Lung microvascular endothelial cell (primary cell): ENCODE measurements around the gene TNIP2. TPM values are rescaled to one million over a fixed set of nuclear protein-coding genes. Genes with fewer than 3 reads are reported as not detected.

Experiments
- DNase-seq, 2 donors: peaks; one replicate each; pipeline versions ENCODE4 v3.0.0 to v3.0.0-alpha.2; 2010; ENCODE audit warnings: low read depth in 2 of 2
- total RNA-seq: library from RNA; depleted of rRNA; stranded (reverse); fragments of >200 nt; gene quantifications from 2 replicates; pipeline ENCODE4 v1.2.1, GENCODE V29; 2014

Gene TNIP2, protein sequence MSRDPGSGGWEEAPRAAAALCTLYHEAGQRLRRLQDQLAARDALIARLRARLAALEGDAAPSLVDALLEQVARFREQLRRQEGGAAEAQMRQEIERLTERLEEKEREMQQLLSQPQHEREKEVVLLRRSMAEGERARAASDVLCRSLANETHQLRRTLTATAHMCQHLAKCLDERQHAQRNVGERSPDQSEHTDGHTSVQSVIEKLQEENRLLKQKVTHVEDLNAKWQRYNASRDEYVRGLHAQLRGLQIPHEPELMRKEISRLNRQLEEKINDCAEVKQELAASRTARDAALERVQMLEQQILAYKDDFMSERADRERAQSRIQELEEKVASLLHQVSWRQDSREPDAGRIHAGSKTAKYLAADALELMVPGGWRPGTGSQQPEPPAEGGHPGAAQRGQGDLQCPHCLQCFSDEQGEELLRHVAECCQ
- total RNA-seq: 58.4 and 70.6 TPM in 2 replicates

DNA sequence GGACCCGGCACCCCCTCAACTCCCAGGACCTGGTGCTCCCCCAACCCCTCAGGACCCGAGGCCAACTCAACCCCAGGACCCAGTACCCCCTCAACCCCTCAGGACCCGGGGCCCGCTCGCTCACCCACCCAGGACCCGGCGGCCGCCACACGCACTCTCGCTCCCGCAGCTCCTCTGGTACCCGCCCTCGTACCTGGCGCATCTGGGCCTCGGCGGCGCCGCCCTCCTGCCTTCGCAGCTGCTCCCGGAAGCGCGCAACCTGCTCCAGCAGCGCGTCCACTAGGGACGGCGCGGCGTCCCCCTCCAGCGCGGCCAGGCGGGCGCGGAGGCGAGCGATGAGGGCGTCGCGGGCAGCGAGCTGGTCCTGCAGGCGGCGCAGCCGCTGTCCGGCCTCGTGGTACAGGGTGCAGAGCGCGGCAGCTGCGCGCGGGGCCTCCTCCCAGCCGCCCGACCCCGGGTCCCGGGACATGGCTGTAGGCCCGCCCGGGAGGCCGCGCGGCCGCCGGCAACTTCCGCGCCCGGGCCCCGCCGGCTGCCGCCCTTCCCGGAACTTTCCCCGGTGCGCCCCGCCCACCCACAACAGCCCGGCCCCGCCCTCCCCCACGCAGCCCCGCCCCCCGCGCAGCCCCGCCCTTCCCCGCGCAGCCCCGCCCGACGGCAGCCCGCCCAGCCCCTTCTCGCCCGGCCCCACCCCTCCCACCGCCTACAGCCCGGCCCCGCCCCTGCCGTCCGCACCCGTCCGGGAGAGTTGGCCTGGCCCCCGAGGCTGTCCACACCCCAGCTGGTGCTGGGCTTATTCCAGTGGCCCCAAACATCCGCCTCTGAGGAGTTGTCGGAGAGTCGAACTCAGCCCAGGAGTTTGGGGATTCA is at the start of gene TNIP2:
TSS of gene TNIP2 (minus strand) at position 516 of the 870 bp plus-strand sequence. CDS start at position 469, 47 bp downstream.
- DNase-seq: peak; percentile 83 to 86

DNA sequence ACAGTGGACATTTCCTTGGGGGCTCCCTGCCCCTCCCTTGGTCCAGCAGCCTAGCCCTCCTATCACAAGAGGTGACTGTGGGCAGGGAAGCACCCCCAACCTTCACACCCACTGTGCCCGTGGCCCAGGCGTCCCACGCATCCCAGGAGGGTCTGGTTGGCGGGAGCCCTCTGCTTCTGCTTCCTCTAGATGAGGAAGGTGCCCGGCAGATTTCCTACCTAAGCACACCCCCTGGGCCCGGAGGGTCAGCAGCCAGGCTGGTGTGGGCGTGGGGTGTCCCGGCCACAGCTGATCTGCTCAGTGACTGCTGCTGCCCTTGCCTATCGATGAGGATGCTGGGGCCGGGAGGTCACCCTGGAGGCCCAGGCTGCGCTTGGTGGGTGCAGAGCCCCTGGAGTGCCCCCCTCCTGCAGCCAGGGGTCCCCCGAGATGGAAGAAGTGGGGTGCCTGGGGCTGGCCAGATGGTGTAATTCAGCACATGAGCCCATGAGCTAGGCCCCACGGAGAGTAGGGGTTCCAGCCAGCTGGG is 48.9 kb upstream of the TNIP2 start:
- DNase-seq: no peak

DNA sequence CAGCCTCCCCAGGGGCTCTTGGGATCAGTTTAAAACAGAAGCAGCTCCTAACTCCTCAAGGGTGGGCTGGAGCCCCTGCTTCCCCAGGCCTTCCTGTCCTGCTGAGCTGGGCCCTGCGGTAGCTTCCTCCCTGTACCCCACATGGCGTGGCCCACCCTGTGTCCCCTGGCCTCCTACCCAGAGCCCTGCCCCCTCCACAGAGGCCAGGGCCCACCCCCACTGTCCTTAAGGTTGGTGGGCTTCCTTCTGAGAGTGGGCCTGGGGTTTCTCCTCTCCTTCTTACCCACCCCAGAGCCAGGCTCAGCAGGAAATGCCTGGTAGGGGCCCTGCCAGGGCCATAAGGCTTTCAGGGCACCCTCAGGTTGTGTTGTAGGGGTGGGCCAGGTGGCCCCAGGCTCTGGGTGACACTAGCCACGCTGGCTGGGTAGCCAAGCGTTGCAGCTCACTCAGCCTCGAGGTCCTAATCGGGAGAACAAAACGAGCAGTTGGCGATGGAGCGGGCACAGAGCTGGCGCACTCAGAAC is 48.4 kb upstream of the TNIP2 start:
- DNase-seq: no peak

DNA sequence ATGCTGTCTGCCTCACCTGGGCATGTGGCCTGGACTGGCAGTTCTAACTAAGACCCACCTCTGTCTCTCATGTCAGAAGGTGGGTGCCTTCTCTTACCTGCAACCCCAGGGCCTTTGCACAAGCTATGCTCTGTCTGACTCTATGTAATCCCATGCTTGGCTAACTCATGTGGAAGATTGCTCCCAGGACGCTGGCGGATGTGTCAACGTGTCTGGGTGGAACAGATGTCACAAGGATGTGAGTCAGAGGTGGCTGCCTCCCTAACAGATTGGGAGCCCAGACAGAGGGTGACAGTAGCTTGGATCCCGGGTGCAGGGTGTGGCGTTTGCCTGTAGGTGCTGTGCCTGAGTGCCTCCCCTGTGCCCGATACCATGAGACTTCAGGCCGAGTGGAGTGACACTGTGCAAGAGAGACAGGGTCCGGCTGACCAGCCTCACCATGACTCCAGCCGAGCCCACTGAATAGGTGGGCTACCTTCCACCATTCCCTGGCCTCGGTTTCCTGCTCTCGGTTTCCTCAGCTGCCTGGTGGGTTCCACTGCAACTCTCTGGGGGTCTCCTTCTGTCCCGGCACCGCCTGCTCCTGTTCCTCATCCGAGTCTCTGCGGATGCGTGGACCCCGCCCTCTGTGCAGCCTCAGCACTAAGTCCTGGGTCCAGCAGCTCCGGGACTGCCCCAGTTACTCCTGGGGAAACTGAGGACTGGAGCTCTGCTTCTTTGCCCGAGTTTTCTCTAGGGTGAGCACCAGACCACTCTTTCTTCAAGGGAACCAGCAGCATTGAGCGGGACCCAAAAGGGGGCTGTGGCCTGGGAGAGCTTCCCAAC is 47.7 kb upstream of the TNIP2 start:
- DNase-seq: peak in 1 of 2 donors; percentile 33

DNA sequence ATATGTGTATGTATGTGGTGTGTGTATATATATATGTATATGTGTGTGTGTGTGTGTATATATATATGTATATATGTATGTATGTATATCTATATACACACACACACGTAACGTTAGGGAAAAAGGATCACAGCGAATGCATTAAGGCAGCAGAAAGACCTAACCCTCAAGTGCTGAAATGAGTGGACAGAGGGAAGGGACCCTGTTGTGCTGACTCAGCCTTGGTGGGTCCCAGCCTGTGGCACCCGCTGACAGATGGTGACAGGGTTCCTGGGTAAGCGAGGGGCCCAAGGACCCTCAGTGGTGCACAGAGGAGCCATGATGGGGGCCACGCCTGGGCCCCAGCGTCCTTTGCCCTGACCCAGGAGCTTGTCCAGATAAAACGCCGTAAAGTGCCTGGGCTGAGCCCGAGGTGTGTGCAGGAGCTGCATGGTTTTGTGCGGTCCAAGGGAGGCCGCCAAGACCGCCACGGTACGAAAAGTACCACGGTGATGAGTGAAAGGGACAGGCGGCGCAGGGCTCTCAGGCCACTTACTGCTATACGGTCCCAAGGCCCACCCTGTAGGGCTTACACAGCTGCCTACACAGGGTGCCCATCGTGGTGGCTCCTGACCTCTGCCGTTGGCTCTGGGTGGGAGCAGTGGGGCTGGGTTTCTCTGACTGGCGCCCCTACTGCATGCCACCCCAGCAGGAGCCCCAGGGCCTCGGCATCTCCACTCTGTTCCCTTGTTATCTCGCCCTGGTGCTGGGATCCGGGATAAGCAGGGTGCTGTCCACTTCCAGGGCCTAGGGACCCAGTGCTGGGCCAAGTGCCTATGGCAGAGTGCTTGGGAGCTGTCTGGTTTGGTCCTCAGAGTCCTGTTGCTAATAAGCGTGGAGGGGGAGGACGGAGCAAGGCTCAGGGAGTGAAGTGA is 46.7 kb upstream of the TNIP2 start:
- DNase-seq: no peak

DNA sequence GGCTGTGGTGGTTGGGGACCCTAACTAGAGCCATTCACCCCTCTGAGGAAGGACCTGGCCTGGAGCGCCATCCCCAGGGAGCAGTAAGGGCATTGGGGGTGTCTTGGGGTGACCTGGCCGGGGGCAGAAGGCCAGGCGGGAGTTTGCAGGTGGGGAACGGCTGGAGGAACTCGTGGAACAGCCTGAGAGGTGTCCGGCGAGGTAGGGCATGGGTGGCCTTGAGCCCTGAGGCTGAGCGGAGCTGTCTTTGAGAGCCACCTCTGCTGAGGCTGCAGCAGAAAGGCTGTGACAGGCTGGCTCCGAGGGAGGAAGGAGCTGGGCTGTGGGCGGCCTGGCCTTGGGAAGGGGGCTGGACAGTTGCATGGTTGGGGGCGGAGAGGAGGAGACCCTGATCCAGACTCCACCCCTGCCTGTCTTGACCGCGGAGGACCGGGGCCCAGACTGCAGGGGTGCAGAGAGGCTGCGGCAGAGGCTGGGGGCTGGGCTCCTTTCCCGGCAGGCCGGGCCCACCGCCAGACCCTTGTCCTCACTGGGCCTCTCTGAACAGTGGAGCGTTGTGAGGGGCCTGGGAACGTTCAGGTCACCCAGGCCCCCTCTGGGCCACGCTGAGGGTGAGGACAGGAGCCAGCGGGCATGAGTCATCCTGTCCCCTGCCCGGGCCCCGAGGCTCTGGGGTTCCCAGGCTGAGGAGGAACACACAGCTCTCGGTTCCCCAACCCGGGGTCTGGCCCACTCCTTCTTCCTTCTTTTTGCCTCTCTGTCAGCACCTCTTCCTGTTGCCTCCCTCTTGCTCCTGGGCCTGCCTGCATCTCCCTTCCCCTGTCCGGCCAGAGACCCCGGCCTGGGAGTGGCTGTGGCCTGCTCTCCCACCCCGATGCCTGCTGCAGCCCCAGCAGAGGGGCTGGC is 44.8 kb upstream of the TNIP2 start:
- peak in 1 of 2 donors; percentile 37 for DNase-seq

DNA sequence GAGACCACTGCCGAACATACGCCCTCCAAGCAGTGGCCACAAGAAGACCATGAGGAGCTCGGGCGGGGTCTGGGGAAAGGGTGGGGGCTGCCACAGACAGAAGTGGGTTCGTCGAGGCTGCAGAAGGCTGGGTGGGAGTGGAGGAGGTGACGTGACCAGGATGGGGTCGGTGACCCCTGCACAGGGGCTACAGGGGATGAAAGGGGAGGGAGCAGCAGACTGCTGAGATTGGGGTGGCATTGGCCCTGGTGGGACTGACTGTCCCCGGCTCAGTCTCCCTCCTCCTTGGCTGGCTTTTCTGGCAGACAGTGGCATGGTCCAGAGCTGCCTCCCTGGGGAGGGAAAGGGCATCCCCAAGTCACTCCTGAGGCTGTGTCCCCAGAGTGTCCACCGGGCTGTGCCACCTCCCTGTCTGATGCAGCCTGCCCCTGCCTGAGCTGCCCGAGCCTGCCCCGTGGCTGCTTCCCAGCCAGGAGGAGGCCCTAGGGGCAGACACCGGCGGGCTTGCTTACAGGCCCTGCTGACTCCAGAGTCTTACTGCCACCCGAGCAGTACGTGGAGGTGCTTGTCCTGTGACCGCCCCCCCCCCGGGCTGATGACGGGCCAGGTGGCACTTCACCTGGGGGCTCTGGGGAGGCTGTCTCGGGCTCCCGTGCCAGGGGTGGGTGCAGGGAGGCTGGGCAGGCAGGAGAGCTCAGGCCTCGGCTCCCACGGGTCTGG is 44.0 kb upstream of the TNIP2 start:
- no peak for DNase-seq

DNA sequence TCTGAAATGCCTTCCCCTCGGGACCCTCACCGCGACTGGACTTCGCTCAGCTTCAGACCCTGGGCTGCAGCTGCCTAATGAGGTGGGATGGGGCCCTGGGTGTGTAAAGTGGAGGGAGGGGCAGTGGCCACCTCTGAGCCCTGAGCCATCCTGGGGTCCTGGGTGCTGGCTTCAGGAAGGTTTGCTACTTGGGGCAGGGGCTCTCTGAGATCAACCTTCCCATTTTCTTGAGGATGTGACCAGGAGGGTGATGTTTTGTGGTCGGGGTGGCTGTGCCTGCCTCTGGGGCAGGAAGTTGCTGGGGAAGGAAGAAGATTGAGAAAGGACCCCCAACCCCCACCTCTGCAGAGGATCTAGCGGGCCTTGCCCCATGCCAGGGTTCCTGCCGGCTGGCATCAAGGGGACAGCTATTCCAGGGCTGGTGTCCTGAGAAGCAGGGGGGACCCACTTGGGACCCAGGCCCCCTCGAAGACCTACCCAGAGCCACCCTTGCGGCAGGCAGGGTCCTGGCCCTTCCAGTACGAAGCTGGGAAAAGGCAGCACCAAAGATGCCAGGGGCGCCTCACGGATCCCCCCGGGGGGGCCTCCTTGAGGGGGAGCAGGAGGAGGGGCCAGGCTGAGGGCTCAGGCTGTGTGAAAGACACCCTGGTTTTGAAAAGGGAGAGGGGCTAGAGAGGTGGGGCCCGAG is 43.2 kb upstream of the TNIP2 start:
- DNase-seq: no peak

DNA sequence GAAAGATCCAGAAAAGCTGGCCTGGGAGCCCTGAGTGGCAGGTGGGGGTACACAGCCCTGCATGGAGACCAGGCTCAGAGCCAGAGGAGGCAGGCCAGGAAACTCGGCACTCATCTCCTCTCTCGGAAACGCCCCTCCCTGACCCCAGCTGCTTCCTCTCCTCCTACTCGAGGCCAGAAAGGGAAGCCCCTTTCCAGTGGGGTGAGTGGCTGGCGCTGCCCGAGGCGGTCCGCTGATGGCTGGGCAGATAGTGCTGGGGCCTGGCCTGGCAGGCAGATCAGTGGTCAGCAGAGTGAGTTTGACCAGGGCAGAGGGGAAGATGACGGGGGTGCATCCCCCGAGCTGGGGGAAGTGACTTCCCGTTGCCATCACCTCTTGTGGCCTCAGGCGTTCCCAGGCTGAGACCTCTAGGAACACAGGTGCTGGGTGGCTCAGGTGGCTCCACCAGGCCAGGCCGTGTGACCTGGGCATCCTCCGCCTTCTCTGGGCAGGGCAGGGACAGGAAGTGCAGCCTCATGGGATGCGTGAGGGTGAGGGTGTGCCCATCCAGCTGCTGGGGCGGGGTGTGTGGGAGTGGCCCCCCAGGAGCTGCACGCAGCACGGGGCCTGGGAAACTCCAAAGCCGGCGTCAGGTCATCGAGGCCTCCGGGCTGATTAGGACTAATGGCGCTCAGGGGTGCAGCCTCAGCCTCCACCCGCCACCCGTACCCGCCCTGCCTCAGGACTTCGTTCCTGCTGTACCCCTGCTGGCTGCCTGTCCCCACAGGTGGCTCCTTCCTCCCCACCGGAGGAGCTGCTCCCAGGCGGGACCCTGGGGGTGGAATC is 42.5 kb upstream of the TNIP2 start:
- peak; percentile 63 to 86 for DNase-seq

DNA sequence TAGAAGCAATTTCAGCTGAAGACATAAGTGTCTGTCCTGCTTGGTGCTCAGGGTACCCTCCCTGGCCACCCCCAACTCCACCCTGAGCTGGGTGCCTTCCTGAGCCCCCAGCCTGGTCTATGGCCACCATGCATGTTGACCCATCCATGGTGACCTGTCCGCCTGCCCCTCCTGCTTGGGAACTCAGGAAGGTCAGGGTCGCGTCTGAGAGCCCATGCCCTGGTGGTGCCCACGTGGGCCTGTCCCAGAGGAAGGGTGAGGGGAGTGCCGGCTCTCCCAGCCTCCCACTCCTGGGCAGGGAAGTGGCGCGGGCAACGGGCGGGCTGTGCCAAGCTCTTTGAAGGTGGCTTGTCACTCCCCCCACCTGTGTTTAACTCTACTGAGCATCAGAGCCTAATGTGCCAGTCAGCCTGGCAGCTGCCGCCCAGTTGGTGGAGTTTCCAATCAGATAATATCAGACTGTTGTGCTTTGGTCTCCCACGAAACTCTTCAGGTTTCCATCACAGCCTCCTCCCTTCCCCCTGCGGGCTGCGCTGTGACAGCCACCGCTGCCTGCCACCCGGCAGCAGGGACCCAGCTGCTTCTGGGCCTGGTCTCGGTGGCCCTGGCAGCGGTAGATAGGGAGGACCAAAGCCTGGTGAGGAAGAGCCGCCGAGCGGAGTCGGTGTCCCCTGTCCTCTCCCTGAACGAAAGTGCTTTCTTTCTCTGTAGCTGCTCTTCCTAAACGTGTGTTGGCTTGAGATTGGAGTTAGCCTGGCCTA is 41.6 kb upstream of the TNIP2 start:
- peak; percentile 2 to 35 for DNase-seq

DNA sequence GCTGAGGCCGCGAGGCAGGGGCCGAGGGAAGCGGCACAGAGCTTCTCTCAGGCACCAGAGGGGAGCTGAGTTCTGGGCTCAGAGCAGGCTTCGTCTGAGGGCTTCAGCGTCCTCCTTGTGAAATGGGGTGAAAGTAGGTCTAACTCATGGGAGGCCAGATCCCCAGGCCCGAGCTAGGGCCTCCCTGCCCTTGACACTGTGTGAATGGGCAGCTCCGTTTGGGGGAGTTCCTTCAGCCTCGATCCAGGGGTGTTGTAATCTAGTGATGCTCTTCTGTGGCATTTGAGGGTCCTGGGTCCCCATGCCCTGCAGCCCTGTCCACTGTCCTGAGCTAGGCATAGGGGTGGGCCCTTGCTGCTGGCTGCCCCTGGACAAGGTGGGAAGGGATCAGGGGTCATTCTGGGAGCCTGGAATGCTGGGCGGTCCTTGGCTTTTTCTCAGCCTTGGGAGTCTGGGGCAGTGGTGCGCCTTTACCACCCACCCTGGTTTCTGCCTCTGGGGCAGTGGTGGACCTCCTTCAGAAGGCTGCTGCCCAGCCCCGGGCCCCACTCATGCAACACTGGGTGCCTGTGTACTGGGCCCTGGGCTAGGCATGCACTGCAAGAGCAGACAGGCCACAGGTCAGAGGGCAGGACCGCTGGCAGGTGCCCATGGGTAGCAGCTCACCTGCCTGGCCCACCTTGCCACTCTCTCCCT is 40.9 kb upstream of the TNIP2 start:
- DNase-seq: peak; percentile 0 to 2

DNA sequence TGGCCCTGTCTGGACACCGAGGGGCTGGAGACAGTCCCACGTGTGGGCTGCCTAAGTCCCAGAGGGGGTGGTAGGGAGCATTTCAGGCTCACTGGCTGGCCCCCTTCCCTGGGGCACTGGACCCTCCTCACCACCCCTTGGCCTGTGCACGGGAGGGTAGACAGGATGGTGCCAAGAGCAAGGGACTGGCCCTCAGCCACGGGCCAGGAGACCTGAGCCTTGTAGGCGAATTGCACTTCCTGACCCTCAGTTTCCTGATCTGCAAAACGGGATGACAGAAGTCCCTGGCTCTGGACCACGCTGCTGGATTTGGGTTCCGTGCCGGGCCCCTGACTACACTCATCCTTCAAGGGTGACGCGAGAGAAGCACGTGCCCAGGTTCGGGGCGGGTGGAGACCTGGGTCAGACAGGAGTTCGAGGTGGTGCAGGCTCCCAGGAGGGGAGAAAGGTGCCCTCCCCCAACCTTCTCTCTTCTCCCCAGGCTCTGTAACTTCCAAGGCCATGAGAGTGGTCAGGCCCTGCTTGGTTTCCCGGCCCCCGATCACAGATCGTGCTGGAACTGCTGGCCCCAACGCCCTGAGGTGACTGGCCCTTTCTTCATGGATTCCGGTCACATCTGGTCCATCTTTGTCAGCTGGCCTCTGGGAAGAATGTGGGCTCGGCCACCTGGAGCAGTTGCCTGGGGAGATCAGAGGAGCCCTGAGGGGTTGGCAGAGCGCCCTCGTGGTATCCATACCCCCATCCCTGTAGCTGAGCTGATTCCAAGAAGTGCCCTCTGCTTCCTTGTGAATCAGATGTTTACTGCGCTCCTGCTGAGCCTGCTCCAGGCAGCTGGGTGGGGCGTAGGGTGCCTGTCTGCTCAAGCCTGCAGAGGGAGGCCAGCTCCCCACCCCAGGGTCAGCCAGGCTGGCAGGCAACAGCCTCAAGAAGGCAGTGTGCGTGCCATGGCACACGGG is 40.0 kb upstream of the TNIP2 start:
- DNase-seq: peak; percentile 14 to 66

DNA sequence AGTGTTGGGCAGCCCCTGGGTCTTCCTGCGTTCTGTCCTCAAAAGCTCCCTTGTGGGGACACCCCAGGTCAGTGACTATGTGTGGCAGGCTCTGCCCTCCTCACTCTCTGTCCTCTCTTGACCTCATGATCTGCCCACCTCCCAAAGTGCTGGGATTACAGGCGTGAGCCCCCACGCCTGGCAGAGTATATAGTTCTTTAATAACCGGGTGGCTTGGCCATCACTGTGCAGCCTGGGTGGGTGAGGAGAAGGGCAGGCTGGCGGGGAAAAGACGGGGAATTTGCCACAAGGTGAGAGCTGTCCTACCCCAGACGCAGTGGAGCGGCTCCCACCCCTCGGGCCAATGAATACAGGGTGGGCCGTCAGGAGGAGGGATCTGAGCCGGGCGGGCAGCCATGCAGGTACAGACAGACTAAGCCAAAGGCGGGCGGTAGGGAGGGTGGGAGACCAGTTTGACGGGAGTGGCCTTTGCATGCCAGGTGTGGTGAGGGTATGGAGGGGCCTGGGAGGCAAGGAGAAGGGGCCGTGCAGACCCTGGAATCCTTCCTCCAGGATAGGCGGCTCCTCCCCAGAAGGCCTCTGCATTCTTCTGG is 39.3 kb upstream of the TNIP2 start:
- peak; percentile 0 to 1 for DNase-seq
